Upper lobe of left lung (tissue), 6 donors: Measurements from ENCODE around the gene EGFL7. TPM values are rescaled to one million over a fixed set of nuclear protein-coding genes. Genes with fewer than 3 reads are reported as not detected.
A peak's percentile ranks its signal among the peaks of the same experiment; 100 is the strongest.

ENCODE experiments used
- ATAC-seq, 2 donors: fragments of 200-7000 bp; cut with Tn5 transposase; one replicate each; pipeline ENCODE4 v1.9.1; 2022; ENCODE audit warnings: mild to moderate bottlenecking in 2 of 2, moderate library complexity in 2 of 2; ENCODE audit not compliant: low FRiP score in 2 of 2
- DNase-seq, 2 donors: peaks; one replicate each; pipeline ENCODE4 v3.0.0-alpha.2; 2019 to 2020
- H3K27ac ChIP-seq, 4 donors: fragments of 200-600 bp; sonication (generic); one replicate each; pipeline ENCODE4 v1.5.1; 2016 to 2019
- H3K27me3 ChIP-seq, 4 donors: fragments of 200-600 bp; sonication (generic); one replicate each; pipeline ENCODE4 v1.5.1; 2017 to 2019
- H3K36me3 ChIP-seq, 4 donors: fragments of 200-600 bp; sonication (generic); one replicate each; pipeline ENCODE4 v1.5.1; 2016 to 2019
- H3K4me1 ChIP-seq, 4 donors: fragments of 200-600 bp; sonication (generic); one replicate each; pipeline ENCODE4 v1.5.1; 2018 to 2019
- H3K4me3 ChIP-seq, 4 donors: fragments of 200-600 bp; sonication (generic); one replicate each; pipeline ENCODE4 v1.5.1; 2017 to 2019; ENCODE audit warnings: mild to moderate bottlenecking in 2 of 4, moderate library complexity in 1 of 4
- H3K9me3 ChIP-seq, 4 donors: fragments of 200-600 bp; sonication (generic); one replicate each; pipeline ENCODE4 v1.5.1; 2018 to 2019
- CTCF ChIP-seq, 6 experiments: fragments of 450-650 bp in 4 of 6; fragments of 200-600 bp in 2 of 6; sonication (generic) in 2 of 6; IDR thresholded peaks; one replicate each; pipeline ENCODE4 v1.5.1; 2016 to 2019; ENCODE audit warnings: antibody characterized with exemption in 6 of 6
- EP300 ChIP-seq, 4 donors: sonication (generic); formaldehyde crosslinking; IDR thresholded peaks; one replicate each; pipeline ENCODE4 v1.5.1; 2017; ENCODE audit warnings: antibody characterized with exemption in 4 of 4, control low read depth in 2 of 4
- POLR2A ChIP-seq, 4 donors: fragments of 450-650 bp; IDR thresholded peaks; one replicate each; pipeline ENCODE4 v1.5.1; 2016 to 2017; ENCODE audit warnings: antibody characterized with exemption in 4 of 4, mild to moderate bottlenecking in 2 of 4
- POLR2AphosphoS5 ChIP-seq, 2 donors: sonication (generic); formaldehyde crosslinking; IDR thresholded peaks; one replicate each; pipeline ENCODE4 v1.5.1; 2017; ENCODE audit warnings: antibody characterized with exemption in 2 of 2
- WGBS, 2 donors: methylation state at CpG; one replicate each; pipeline ENCODE4 v1.1.5; 2017 to 2018; 5-methylcytosine and 5-hydroxymethylcytosine counted together
- total RNA-seq, 6 donors: library from RNA; depleted of rRNA in 4 of 6; stranded (reverse); fragments of >200 nt in 4 of 6; gene quantifications; one replicate each; pipeline versions ENCODE4 v1.1.0 to v1.2.1, GENCODE V29; 2016 to 2021
- donor health status: DM: no; HTN: no; CAD: no; lungs with moderate emphysema.
- donor health status: DM: no; HTN: yes; CAD: no; lungs with severe emphysema.

The EGFL7 gene
- total RNA-seq, 6 donors from 2014 or later = 77.9 to 321 (median 165) TPM

GRCh38 chr9:136650021-136650420, 12.7 kb upstream of the EGFL7 start:
- Histone ChIP-seq H3K4me1 (peaks cover 20 to 63% (median 36%) of the 10 kb centered on the region in 4 donors), H3K36me3 (no peaks in the 10 kb centered on the region), H3K9me3 (no peaks in the 10 kb centered on the region), H3K27me3 (peaks cover 0 to 5% (median 0%) of the 10 kb centered on the region in 4 donors), H3K27ac (peak overlapping the region; percentile 65 to 91 (median 75)), H3K4me3 (no peak overlapping the region)
- 86 to 96% methylated on average over 8 of the region's 8 CpGs for WGBS, 2 donors
- no peak for DNase-seq
- no peak for TF ChIP-seq EP300 (IDR thresholded peaks at IDR 0.05)
- ATAC-seq = no peak

- peaks cover 18 to 63% (median 37%) of the 10 kb centered on the region in 4 donors for H3K4me1 ChIP-seq
- WGBS, 2 donors = 62 to 71% methylated on average over 10 of the region's 10 CpGs
Observed at GRCh38 chr9:136650648-136651047, 12.1 kb upstream of the EGFL7 start.

GRCh38 chr9:136651860-136652259, 10.9 kb upstream of the EGFL7 start:
- no peaks in the 10 kb centered on the region for H3K36me3 ChIP-seq
- peak overlapping the region in 2 of 4 donors; percentile 87 to 91 for H3K27ac ChIP-seq
- DNase-seq = no peak
- 96 to 97% methylated on average over 11 of the region's 11 CpGs for WGBS, 2 donors
- TF ChIP-seq CTCF (IDR thresholded peaks at IDR 0.05) = no peak
- no peak for TF ChIP-seq EP300 (IDR thresholded peaks at IDR 0.05)
- TF ChIP-seq POLR2A (IDR thresholded peaks at IDR 0.05) = no peak
- no peak for TF ChIP-seq POLR2AphosphoS5 (IDR thresholded peaks at IDR 0.05)
- H3K4me3 ChIP-seq = no peak overlapping the region
- H3K27me3 ChIP-seq = peaks cover 0 to 3% (median under 1%) of the 10 kb centered on the region in 4 donors
- no peak for ATAC-seq
- H3K9me3 ChIP-seq = no peaks in the 10 kb centered on the region
- H3K4me1 ChIP-seq = peaks cover 19 to 62% (median 42%) of the 10 kb centered on the region in 4 donors

More at GRCh38 chr9:136650648-136651047, 12.1 kb upstream of the EGFL7 start:
- ATAC-seq (no peak), DNase-seq (no peak)
- no peaks in the 10 kb centered on the region for H3K9me3 ChIP-seq
- peak overlapping the region in 3 of 4 donors; percentile 65 to 91 (median 87) for H3K27ac ChIP-seq
- TF ChIP-seq POLR2A (IDR thresholded peaks at IDR 0.05) = no peak
- no peak for TF ChIP-seq CTCF (IDR thresholded peaks at IDR 0.05)
- no peak for TF ChIP-seq POLR2AphosphoS5 (IDR thresholded peaks at IDR 0.05)
- no peak for TF ChIP-seq EP300 (IDR thresholded peaks at IDR 0.05)
- H3K27me3 ChIP-seq = peaks cover 0 to 5% (median 0%) of the 10 kb centered on the region in 4 donors
- no peak overlapping the region for H3K4me3 ChIP-seq
- no peaks in the 10 kb centered on the region for H3K36me3 ChIP-seq

GRCh38 chr9:136653323-136654079, 9.2 kb upstream of the EGFL7 start:
- H3K36me3 ChIP-seq = no peaks in the 10 kb centered on the region
- no peak for TF ChIP-seq POLR2AphosphoS5 (IDR thresholded peaks at IDR 0.05)
- ATAC-seq = no peak
- H3K27me3 ChIP-seq = peaks cover 0 to 14% (median 6%) of the 10 kb centered on the region in 4 donors
- H3K9me3 ChIP-seq = no peaks in the 10 kb centered on the region
- DNase-seq = peak in 1 of 2 donors; percentile 63
- H3K4me1 ChIP-seq = peaks cover 19 to 58% (median 40%) of the 10 kb centered on the region in 4 donors
- 43 to 58% methylated on average over 43 of the region's 43 CpGs for WGBS, 2 donors
- H3K4me3 ChIP-seq = no peak overlapping the region
- H3K27ac ChIP-seq = peak overlapping the region; percentile 69 to 91 (median 89)

GRCh38 chr9:136654820-136655535, 7.7 kb upstream of the EGFL7 start:
- DNase-seq (peak in 1 of 2 donors; percentile 57), ATAC-seq (peak in 1 of 2 donors; percentile 2)
- H3K27me3 ChIP-seq = peaks cover 0 to 24% (median 6%) of the 10 kb centered on the region in 4 donors
- TF ChIP-seq EP300 (IDR thresholded peaks at IDR 0.05) (no peak), POLR2A (IDR thresholded peaks at IDR 0.05) (no peak), POLR2AphosphoS5 (IDR thresholded peaks at IDR 0.05) (no peak), CTCF (IDR thresholded peaks at IDR 0.05) (no peak)
- peaks cover 19 to 48% (median 34%) of the 10 kb centered on the region in 4 donors for H3K4me1 ChIP-seq
- WGBS, 2 donors = 42 to 58% methylated on average over 5 to 14 of the region's 15 CpGs
- peak overlapping the region in 1 of 4 donors; percentile 64 for H3K4me3 ChIP-seq
- peak overlapping the region; percentile 76 to 91 (median 89) for H3K27ac ChIP-seq
- no peaks in the 10 kb centered on the region for H3K36me3 ChIP-seq
- H3K9me3 ChIP-seq = no peaks in the 10 kb centered on the region
